GM13977 (cell line): Measurements from ENCODE around the gene HOXA1.

Experiments
- DNase-seq: peaks from one replicate; pipeline ENCODE4 v3.0.0; 2012; ENCODE audit warnings: low spot score
- in situ Hi-C: fragments of 300-500 bp; cut with MboI; formaldehyde crosslinking; loops from one replicate; pipeline ENCODE4 v1.12.0; 2022; ENCODE audit warnings: low sequenced_read_pairs, low pct_unique_long_range_greater_than_20kb, mixed read lengths, inconsistent platforms; ENCODE audit not compliant: unreplicated experiment
- TF ChIP-seq, protein P1 (sequence below): IDR thresholded peaks from 2 replicates; pipeline ENCODE4 v1.5.1; 2012; ENCODE audit warnings: mild to moderate bottlenecking, control low read depth; ENCODE audit not compliant: insufficient read depth; ENCODE audit errors: extremely low read depth, missing control alignments

The HOXA1 gene

DNA sequence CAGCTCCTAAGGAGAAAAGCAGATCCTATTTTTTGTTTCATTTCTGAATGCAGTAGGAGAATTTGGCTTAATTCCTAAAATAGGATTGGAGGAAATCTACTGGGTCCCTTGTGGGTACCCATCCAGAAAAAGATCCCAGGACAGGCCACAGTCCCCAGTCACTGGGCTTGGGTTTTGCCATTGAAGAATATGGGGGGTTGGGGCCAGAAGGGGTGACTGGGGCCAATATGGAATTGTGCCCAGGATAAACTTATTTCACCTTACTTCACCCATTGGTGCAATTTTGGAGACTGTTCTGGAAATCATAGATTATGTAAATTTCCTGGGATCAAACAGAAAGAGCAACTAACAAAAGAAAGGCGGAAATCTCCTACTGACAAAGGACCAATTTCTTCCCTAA lies 42.7 kb upstream of the HOXA1 start:
- in situ Hi-C loops = no loop called here
- no peak for DNase-seq
- TF ChIP-seq, protein P1, sequence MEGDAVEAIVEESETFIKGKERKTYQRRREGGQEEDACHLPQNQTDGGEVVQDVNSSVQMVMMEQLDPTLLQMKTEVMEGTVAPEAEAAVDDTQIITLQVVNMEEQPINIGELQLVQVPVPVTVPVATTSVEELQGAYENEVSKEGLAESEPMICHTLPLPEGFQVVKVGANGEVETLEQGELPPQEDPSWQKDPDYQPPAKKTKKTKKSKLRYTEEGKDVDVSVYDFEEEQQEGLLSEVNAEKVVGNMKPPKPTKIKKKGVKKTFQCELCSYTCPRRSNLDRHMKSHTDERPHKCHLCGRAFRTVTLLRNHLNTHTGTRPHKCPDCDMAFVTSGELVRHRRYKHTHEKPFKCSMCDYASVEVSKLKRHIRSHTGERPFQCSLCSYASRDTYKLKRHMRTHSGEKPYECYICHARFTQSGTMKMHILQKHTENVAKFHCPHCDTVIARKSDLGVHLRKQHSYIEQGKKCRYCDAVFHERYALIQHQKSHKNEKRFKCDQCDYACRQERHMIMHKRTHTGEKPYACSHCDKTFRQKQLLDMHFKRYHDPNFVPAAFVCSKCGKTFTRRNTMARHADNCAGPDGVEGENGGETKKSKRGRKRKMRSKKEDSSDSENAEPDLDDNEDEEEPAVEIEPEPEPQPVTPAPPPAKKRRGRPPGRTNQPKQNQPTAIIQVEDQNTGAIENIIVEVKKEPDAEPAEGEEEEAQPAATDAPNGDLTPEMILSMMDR = no peak

DNA sequence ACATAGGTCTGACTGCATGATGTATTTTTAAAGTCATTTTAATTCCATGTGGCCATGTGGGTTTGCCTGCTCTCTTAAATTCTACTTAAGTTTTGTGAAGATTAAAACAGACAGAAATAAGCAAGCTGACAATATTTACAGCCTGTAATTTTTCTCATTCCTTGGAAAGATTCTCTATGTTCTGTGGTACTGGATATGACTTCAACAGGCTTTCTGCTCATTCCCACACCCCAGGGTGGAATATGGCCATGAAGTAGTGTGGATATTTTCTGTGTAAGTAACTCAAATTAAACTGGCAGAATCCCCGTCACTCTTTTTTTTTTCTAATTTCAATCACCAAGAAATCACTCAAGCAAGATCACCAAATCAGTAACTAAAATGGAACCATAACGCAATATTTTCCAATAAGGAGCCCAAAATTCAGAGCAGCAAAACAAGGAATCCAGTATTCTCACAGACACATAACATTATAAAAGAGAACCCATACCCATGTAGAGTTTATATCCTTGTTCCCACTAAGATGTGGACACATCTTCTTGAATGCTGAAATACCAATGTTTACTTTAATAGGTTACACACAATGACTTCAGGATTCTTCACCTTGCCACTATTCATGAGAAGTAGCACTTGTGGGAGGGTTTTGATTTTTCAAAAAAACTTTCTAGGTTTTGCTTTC lies 42.0 kb upstream of the HOXA1 start:
- in situ Hi-C loops = no loop called here
- no peak for DNase-seq
- TF ChIP-seq, protein P1 = no peak

DNA sequence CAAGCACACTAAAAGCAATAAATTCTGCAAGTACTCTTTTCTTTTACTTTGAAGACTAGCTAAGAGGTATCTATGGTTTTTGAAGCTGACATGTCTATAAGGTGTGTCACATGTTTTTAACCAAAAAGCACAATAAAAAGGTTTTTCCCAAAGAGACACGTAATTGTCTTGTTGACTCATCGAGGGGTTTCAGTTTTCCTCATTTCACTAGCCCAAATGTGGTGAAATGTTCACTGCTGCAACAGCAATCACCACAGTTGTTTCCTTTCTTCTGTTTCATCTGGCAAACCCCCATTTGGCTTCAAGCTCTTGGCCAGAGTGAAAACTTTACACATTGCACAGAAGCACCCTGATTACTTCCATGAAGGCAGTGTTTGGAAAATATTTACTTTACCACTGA lies 38.6 kb upstream of the HOXA1 start:
- TF ChIP-seq, protein P1 = no peak
- DNase-seq = peak; percentile 69
- in situ Hi-C loops = no loop called here

DNA sequence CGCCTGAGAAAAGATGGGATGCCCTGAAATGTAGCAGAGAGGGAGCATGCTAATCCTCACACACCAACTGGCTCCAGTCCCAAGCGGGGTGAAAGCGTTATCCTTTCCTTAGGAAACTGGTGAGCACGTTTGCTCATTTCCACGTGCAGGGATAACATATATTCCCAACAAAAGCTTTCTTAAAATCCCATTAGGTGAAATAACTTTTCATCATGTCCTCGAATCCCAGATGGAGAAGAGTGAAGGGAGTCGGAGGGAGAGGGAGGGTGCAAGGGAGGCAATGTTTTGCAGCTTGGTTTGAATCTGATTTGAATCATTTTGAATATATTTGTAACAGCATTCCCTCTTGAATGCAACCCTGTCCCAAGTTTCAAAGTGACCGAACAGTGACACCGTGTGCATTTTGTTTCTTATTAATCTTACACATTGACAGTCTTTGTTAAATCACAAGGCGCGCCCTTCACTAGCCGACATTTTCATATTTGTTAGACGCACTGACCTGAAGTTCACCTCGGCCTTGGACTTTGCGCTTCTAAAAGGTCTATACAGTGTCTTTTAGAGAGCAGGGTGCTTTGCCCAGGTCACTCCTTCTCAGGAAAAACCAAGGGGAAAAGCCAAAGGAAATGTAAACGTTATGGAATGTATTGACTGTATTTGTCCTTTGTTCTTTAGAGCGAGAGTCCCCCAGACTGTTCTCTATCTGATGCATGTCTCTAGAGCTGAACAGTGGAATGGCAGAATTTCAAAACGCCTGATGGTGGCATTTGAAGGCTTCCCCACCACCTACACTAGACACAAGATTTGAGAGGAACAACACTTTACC lies 37.8 kb upstream of the HOXA1 start:
- in situ Hi-C loops = no loop called here
- DNase-seq = no peak
- TF ChIP-seq, protein P1 = no peak

DNA sequence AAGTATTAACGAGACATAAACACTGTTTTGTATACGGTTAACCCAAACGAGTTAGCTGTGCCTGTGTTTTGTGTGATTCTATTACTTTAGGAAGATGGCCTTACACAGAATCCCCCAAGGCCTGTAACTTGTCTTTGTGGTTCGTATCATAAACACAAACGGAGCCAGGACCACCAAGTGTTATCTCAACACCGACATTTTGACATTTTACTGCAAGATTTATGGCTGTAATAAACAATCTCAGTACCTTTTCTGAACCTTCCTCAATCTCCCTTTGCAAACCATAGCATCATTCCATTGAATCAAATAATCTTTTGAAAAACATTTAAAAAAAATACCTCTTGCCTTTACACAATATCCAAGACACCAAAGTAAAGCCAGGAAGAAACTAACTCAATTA lies 37.2 kb upstream of the HOXA1 start:
- TF ChIP-seq, protein P1 = no peak
- DNase-seq = no peak
- in situ Hi-C loops = no loop called here

DNA sequence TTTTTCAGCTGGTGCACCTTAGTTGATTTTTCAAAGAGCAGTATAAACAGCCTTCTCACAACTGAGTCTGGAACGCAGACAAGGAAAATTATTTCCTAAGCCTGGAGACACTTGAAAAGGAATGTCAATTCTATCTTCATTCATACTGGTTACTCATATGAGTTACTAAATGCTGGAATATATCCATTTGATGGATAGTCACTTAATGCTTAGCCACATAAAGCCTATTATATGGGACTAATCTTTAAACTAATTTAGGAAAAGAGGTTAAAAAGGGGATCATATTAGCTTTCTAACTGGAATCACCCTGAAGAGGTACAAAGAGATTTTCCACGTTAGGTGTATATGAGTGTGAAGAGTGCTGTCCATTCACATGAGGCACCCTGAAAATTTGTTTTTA lies 36.4 kb upstream of the HOXA1 start:
- in situ Hi-C loops = no loop called here
- DNase-seq = no peak
- TF ChIP-seq, protein P1 = no peak
